OCI-LY1 (cell line): ENCODE measurements around the gene PACS2.

ENCODE experiments used
- H2AFZ ChIP-seq: fragments of 200-600 bp; sonication (generic), shearing (Covaris generic); 2 replicates; pipeline ENCODE4 v1.6.0; 2014; ENCODE audit warnings: antibody characterized with exemption, mild to moderate bottlenecking, low read length
- H3F3A ChIP-seq: fragments of 200-600 bp; sonication (generic), shearing (Covaris generic); 2 replicates; pipeline ENCODE4 v1.6.0; 2014; ENCODE audit warnings: mild to moderate bottlenecking, antibody characterized with exemption, low read length, moderate library complexity; ENCODE audit not compliant: insufficient read depth
- H3K27ac ChIP-seq: fragments of 200-600 bp; sonication (generic); 2 replicates; pipeline ENCODE4 v1.5.1; 2014; ENCODE audit warnings: low read length, mixed run types, mild to moderate bottlenecking, low read depth; ENCODE audit not compliant: poor library complexity, severe bottlenecking
- H3K27me3 ChIP-seq: fragments of 200-600 bp; sonication (generic); 2 replicates; pipeline ENCODE4 v1.6.0; 2014; ENCODE audit warnings: antibody characterized with exemption, mild to moderate bottlenecking, low read length, moderate library complexity; ENCODE audit not compliant: insufficient read depth
- H3K36me3 ChIP-seq: fragments of 200-600 bp; sonication (generic); 2 replicates; pipeline ENCODE4 v1.6.1; 2014; ENCODE audit warnings: mild to moderate bottlenecking, antibody characterized with exemption, low read length, moderate library complexity, mixed read lengths; ENCODE audit not compliant: insufficient read depth
- H3K4me1 ChIP-seq: fragments of 200-600 bp; sonication (generic); 2 replicates; pipeline ENCODE4 v1.5.1; 2014; ENCODE audit warnings: mild to moderate bottlenecking, low read length, moderate library complexity; ENCODE audit not compliant: insufficient read depth, severe bottlenecking
- H3K4me2 ChIP-seq: fragments of 200-600 bp; sonication (generic), shearing (Covaris generic); 2 replicates; pipeline ENCODE4 v1.6.1; 2014; ENCODE audit warnings: low read length
- H3K4me3 ChIP-seq: fragments of 200-600 bp; sonication (generic); 2 replicates; pipeline ENCODE4 v1.5.1; 2014; ENCODE audit warnings: low read length, low read depth, mild to moderate bottlenecking, mixed read lengths; ENCODE audit not compliant: poor library complexity, severe bottlenecking
- H3K79me2 ChIP-seq: fragments of 200-600 bp; shearing (Covaris generic); 2 replicates; pipeline ENCODE4 v1.6.1; 2016; ENCODE audit warnings: mixed run types, low read length, mixed read lengths; ENCODE audit not compliant: insufficient read depth
- H3K9ac ChIP-seq: fragments of 200-600 bp; sonication (generic), shearing (Covaris generic); 2 replicates; pipeline ENCODE4 v1.6.1; 2014; ENCODE audit warnings: mild to moderate bottlenecking, low read length, mixed read lengths
- H3K9me2 ChIP-seq: fragments of 200-600 bp; sonication (generic), shearing (Covaris generic); 2 replicates; pipeline ENCODE4 v1.6.1; 2014; ENCODE audit warnings: low read depth, mild to moderate bottlenecking, low read length, mixed read lengths
- H3K9me3 ChIP-seq: fragments of 200-600 bp; shearing (Covaris generic); 2 replicates; pipeline ENCODE4 v1.6.1; 2014; ENCODE audit warnings: low read length, mixed read lengths
- H4K20me1 ChIP-seq: fragments of 200-600 bp; sonication (generic), shearing (Covaris generic); 2 replicates; pipeline ENCODE4 v1.6.0; 2016; ENCODE audit warnings: mild to moderate bottlenecking, low read length; ENCODE audit not compliant: insufficient read depth
- CTCF ChIP-seq: fragments of 200-600 bp; sonication (generic), shearing (Covaris generic); IDR thresholded peaks from 2 replicates; pipeline ENCODE4 v1.5.1; 2017; ENCODE audit warnings: mild to moderate bottlenecking, antibody characterized with exemption, low read length, moderate library complexity, mixed read lengths
- EZH2 ChIP-seq: fragments of 200-600 bp; sonication (generic), shearing (Covaris generic); IDR thresholded peaks from 2 replicates; pipeline ENCODE4 v1.8.0; 2017; ENCODE audit warnings: borderline replicate concordance, mixed run types, mild to moderate bottlenecking, antibody characterized with exemption, low read length, moderate library complexity, mixed read lengths

Gene PACS2

GRCh38 chr14:105305791-105306190 is 8.8 kb upstream of the PACS2 start:
- Histone ChIP-seq H3K4me2 (no peak overlapping the region), H2AFZ (no peak overlapping the region)

GRCh38 chr14:105307052-105307727 is 7.4 kb upstream of the PACS2 start:
- no peak overlapping the region for H3K4me3 ChIP-seq
- no peaks in the 10 kb centered on the region for H3K9me3 ChIP-seq
- peaks cover 5% of the 10 kb centered on the region for H3K4me1 ChIP-seq
- no peaks in the 10 kb centered on the region for H3F3A ChIP-seq
- peaks cover 12% of the 10 kb centered on the region; the same call in 1 of the 2 replicates for H3K27me3 ChIP-seq
- H3K9me2 ChIP-seq: no peaks in the 10 kb centered on the region
- H3K4me2 ChIP-seq: no peak overlapping the region
- no peaks in the 10 kb centered on the region for H3K79me2 ChIP-seq
- no peak overlapping the region for H2AFZ ChIP-seq
- H3K9ac ChIP-seq: no peak overlapping the region
- no peaks in the 10 kb centered on the region for H4K20me1 ChIP-seq
- H3K36me3 ChIP-seq: no peaks in the 10 kb centered on the region
- no peak for TF ChIP-seq CTCF
- no peak for TF ChIP-seq EZH2
- no peak overlapping the region for H3K27ac ChIP-seq

More at GRCh38 chr14:105305791-105306190, 8.8 kb upstream of the PACS2 start:
- Histone ChIP-seq H3K27ac (no peak overlapping the region), H4K20me1 (no peaks in the 10 kb centered on the region), H3K79me2 (no peaks in the 10 kb centered on the region), H3K9me2 (no peaks in the 10 kb centered on the region), H3F3A (no peaks in the 10 kb centered on the region), H3K27me3 (peaks cover 12% of the 10 kb centered on the region; the same call in 1 of the 2 replicates), H3K4me1 (peaks cover 12% of the 10 kb centered on the region), H3K9me3 (no peaks in the 10 kb centered on the region), H3K9ac (no peak overlapping the region), H3K36me3 (no peaks in the 10 kb centered on the region), H3K4me3 (no peak overlapping the region)
- TF ChIP-seq EZH2 (no peak), CTCF (no peak)

GRCh38 chr14:105309371-105309770 is 5.2 kb upstream of the PACS2 start:
- Histone ChIP-seq H3K36me3 (no peaks in the 10 kb centered on the region), H3K27ac (no peak overlapping the region), H2AFZ (no peak overlapping the region), H3F3A (no peaks in the 10 kb centered on the region), H3K4me3 (no peak overlapping the region), H3K79me2 (no peaks in the 10 kb centered on the region), H3K4me2 (no peak overlapping the region), H3K27me3 (peaks cover 17% of the 10 kb centered on the region; the same call in 1 of the 2 replicates), H3K9me2 (no peaks in the 10 kb centered on the region), H3K9me3 (no peaks in the 10 kb centered on the region), H3K9ac (no peak overlapping the region), H3K4me1 (peaks cover 13% of the 10 kb centered on the region), H4K20me1 (no peaks in the 10 kb centered on the region)
- TF ChIP-seq CTCF (no peak), EZH2 (no peak)
